K562 (cell line): ENCODE data around the gene PTPRO. TPM values are rescaled to one million over a fixed set of nuclear protein-coding genes. Genes with fewer than 3 reads are reported as not detected.

Experiments used
- ATAC-seq: fragments of 200-7000 bp; cut with Tn5 transposase; 3 replicates; pipeline ENCODE4 v1.9.1; 2020; ENCODE audit warnings: moderate library complexity
- BruUV-seq: library from RNA; stranded (reverse); fragments of 400-500 nt; replicated peaks from 2 replicates; lab custom pipeline; 2021; lab: Mats Ljungman, UMichigan
- CTCF ChIA-PET: fragments of 300-600 bp; formaldehyde crosslinking; extraction: SDS; loops from one replicate; lab custom pipeline; 2021; ENCODE audit warnings: low intra/inter-chr PET ratio; lab: Yijun Ruan, JAX
- POLR2A ChIA-PET: fragments of 300-600, 350-650 bp; sonication (Branson Sonifier 250); formaldehyde crosslinking; extraction: SDS; loops from one replicate; lab custom pipeline; 2021; ENCODE audit warnings: antibody characterized with exemption, inconsistent platforms; lab: Yijun Ruan, JAX
- DNase-seq, 4 experiments: peaks; one replicate each; pipeline versions ENCODE4 v3.0.0 to v3.0.0-alpha.2; 2011 to 2018; ENCODE audit warnings: low spot score in 3 of 4, mixed read lengths in 3 of 4; ENCODE audit errors: extremely low read depth in 1 of 4
- FAIRE-seq: peaks from 2 replicates; lab custom pipeline; 2011; peaks lifted over from hg19 to GRCh38; lab: Jason Lieb, UNC
- H2AFZ ChIP-seq: 2 replicates; pipeline ENCODE4 v1.6.0; 2011; ENCODE audit warnings: low read depth, low read length, control low read depth, inconsistent platforms
- H3K27ac ChIP-seq: fragments of 200-600 bp; 3 replicates; pipeline ENCODE4 v1.8.0; 2011; ENCODE audit warnings: low read depth, mild to moderate bottlenecking, control low read depth, inconsistent platforms, low read length, moderate library complexity, mixed read lengths; ENCODE audit errors: extremely low read depth
- H3K27me3 ChIP-seq, 2 experiments: fragments of 300-600 bp in 1 of 2; 2 replicates in 1 of 2; 3 replicates in 1 of 2; pipeline versions ENCODE4 v1.6.0 to v1.8.0; 2011; ENCODE audit warnings: inconsistent platforms in 2 of 2, low read length in 2 of 2, mild to moderate bottlenecking in 1 of 2, mixed read lengths in 1 of 2, moderate library complexity in 1 of 2; ENCODE audit not compliant: control insufficient read depth in 2 of 2, insufficient read depth in 2 of 2
- H3K36me3 ChIP-seq: fragments of 300-600 bp; 3 replicates; pipeline ENCODE4 v1.8.0; 2011; ENCODE audit warnings: mild to moderate bottlenecking, low read length, inconsistent platforms; ENCODE audit not compliant: control insufficient read depth, insufficient read depth
- H3K4me1 ChIP-seq, 2 experiments: fragments of 200-600 bp in 1 of 2; replicated peaks in 1 of 2; 2 replicates in 1 of 2; 3 replicates in 1 of 2; pipeline versions ENCODE4 v1.5.1 to v1.8.0; 2011; ENCODE audit warnings: inconsistent platforms in 2 of 2, low read length in 2 of 2, mild to moderate bottlenecking in 1 of 2, mixed read lengths in 1 of 2, moderate library complexity in 1 of 2; ENCODE audit not compliant: control insufficient read depth in 2 of 2, insufficient read depth in 2 of 2
- H3K4me2 ChIP-seq: 2 replicates; pipeline ENCODE4 v1.6.1; 2011; ENCODE audit warnings: low read length, control low read depth, inconsistent platforms, mixed read lengths; ENCODE audit not compliant: insufficient read depth
- H3K4me3 ChIP-seq: fragments of 200-600 bp; sonication (generic), shearing (Covaris generic); 2 replicates; pipeline ENCODE4 v1.5.1; 2016; ENCODE audit warnings: control low read depth, inconsistent platforms
- H3K79me2 ChIP-seq: fragments of 200-600 bp; 3 replicates; pipeline ENCODE4 v1.8.0; 2011; ENCODE audit warnings: low read length, inconsistent platforms; ENCODE audit not compliant: control insufficient read depth, insufficient read depth
- H3K9ac ChIP-seq, 2 experiments: 2 replicates each; pipeline versions ENCODE4 v1.6.0 to v1.6.1; 2011; ENCODE audit warnings: low read depth in 2 of 2, low read length in 2 of 2, control low read depth in 1 of 2, inconsistent platforms in 1 of 2, mild to moderate bottlenecking in 1 of 2, mixed read lengths in 1 of 2; ENCODE audit not compliant: insufficient read depth in 1 of 2
- H3K9me1 ChIP-seq: one replicate; pipeline ENCODE4 v1.6.0; 2011; ENCODE audit warnings: inconsistent platforms, mild to moderate bottlenecking, low read length, moderate library complexity; ENCODE audit not compliant: control insufficient read depth, insufficient read depth
- H3K9me3 ChIP-seq: replicated peaks from 2 replicates; pipeline ENCODE4 v1.5.1; 2011; ENCODE audit warnings: low read depth, low read length, inconsistent platforms; ENCODE audit not compliant: control insufficient read depth, insufficient read depth
- H4K20me1 ChIP-seq: replicated peaks from 2 replicates; pipeline ENCODE4 v1.6.1; 2011; ENCODE audit warnings: low read length, inconsistent platforms, mixed read lengths; ENCODE audit not compliant: control insufficient read depth, insufficient read depth
- CEBPG ChIP-seq, 3 experiments: fragments of 200-800 bp in 1 of 3; sonication (Bioruptor generic) in 1 of 3; sonication (generic) in 1 of 3; formaldehyde crosslinking in 1 of 3; IDR thresholded peaks in 2 of 3; conservative IDR thresholded peaks in 1 of 3; 2 replicates each; pipeline versions ENCODE4 v1.6.1 to v1.8.0; 2016 to 2022; ENCODE audit warnings: missing compliant biosample characterization in 2 of 3, missing genetic modification characterization in 2 of 3, mild to moderate bottlenecking in 1 of 3, missing genetic modification reagents in 1 of 3
- PPARD ChIP-seq: fragments of 250-450 bp; sonication (Bioruptor Pico); IDR thresholded peaks from 2 replicates; pipeline ENCODE4 v1.8.0; 2022; ENCODE audit warnings: inconsistent platforms, mild to moderate bottlenecking, moderate library complexity
- WGBS: fragments of 100-300 bp; shearing (Covaris generic); methylation state at CpG from one replicate; pipeline ENCODE4 v1.1.6; 2016; ENCODE audit warnings: low coverage, mixed read lengths; ENCODE audit not compliant: insufficient coverage; ENCODE audit errors: missing lambda C conversion rate; 5-methylcytosine and 5-hydroxymethylcytosine counted together
- in situ Hi-C: fragments of 300-500 bp; cut with MboI; formaldehyde crosslinking; loops from 4 replicates; pipeline ENCODE4 v1.15.0; 2018; ENCODE audit warnings: inconsistent platforms, mixed read lengths
- intact Hi-C: fragments of 100-400 bp; cut with micrococcal nuclease; formaldehyde crosslinking; loops from 2 replicates; pipeline ENCODE4 v1.14.2; 2022
- polyA plus RNA-seq, 8 experiments: library from polyadenylated mRNA; depleted of rRNA in 4 of 8; stranded (reverse) in 5 of 8; unstranded in 3 of 8; fragments of >200 nt; fragmentation: Nextera tagmentation in 2 of 8; fragmentation: Illumina TruSeq in 1 of 8; extraction: Ambion mirVana in 2 of 8; extraction: Trizol in 1 of 8; gene quantifications; 2 replicates each; pipeline versions ENCODE4 v1.2.1 to v1.2.3, GENCODE V29; 2011 to 2014; ENCODE audit warnings: inconsistent platforms in 1 of 8, missing spikeins in 1 of 8
- total RNA-seq, 7 experiments: library from RNA; depleted of rRNA in 6 of 7; stranded (reverse); fragments of >200 nt in 6 of 7; fragmentation: Illumina TruSeq in 2 of 7; extraction: Trizol in 2 of 7; gene quantifications; 2 replicates each; pipeline versions ENCODE4 v1.2.1 to v1.2.3, GENCODE V29; 2011 to 2021; ENCODE audit warnings: low replicate concordance in 1 of 7
- TF ChIP-seq, protein P1 (sequence below): fragments of 250-450 bp; sonication (Bioruptor Pico); IDR thresholded peaks from 2 replicates; pipeline ENCODE4 v1.5.0; 2021

PTPRO gene
- total and polyA plus RNA-seq, 9 of the 15 experiments (the other 6 are each of a cell fraction or from before 2014, with no cell fraction given), result 0.22 TPM; not detected in 8

DNA sequence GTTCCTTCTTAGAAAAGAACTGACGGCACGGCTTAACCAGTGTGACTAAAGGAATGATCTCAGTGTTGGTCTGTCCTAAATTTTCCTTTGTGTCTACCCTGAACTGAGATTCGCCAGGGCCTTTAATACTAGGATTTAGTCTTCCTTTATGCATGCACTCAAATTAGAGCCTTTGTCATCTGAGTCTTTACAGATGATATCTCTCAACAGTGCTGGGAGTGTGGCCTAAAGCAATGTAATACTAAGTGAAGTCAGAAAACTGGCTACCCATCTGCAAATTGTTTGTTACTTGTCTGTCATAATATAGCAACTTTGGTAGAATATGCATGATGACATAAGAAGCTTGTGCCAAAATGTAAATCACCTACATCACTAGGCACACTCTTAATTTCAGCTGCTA, 95.4 kb downstream of the PTPRO start:
- ATAC-seq (no peak), FAIRE-seq (no peak), DNase-seq (no peak)
- H2AFZ ChIP-seq, result no peak overlapping the region
- no peak overlapping the region for H3K4me2 ChIP-seq
- WGBS, result 0% methylated on average over 3 of the region's 3 CpGs
- H3K9me1 ChIP-seq, result no peaks in the 10 kb centered on the region
- H3K4me1 ChIP-seq, result no peaks in the 10 kb centered on the region
- ChIA-PET POLR2A (no interaction called here), CTCF (no interaction called here)
- no TSS peak for BruUV-seq
- intact Hi-C loops, result no loop called here
- H4K20me1 ChIP-seq, result no peaks in the 10 kb centered on the region
- no peak overlapping the region for H3K9ac ChIP-seq
- no peaks in the 10 kb centered on the region for H3K9me3 ChIP-seq
- H3K79me2 ChIP-seq, result no peaks in the 10 kb centered on the region
- TF ChIP-seq PPARD (CRISPR knock-in tag), result no peak
- no peaks in the 10 kb centered on the region for H3K27me3 ChIP-seq
- no peaks in the 10 kb centered on the region for H3K36me3 ChIP-seq
- H3K4me3 ChIP-seq, result no peak overlapping the region
- in situ Hi-C loops, result no loop called here
- H3K27ac ChIP-seq, result no peak overlapping the region

DNA sequence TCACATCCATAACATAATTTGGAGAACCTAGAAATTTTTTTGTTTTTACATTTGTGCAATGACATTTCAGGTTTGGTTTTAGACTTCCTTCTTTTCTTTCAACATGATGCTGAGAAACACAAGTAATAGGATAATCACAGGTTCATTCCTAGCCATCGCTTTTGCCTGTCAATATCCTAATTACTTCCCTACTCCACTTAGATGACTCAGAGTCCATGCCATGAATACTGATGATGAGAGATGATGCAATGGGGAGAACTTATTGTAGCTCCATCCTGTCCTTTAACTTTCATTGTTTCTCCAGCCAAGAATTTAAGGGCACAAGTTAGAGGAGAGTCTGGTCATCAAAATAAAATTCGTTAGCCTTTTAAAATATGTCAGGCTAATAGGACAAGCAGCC, 101.3 kb downstream of the PTPRO start:
- ChIA-PET CTCF (no interaction called here), POLR2A (no interaction called here)
- in situ Hi-C loops, result no loop called here
- no TSS peak for BruUV-seq
- Histone ChIP-seq H3K36me3 (no peaks in the 10 kb centered on the region), H3K4me3 (no peak overlapping the region), H3K27me3 (no peaks in the 10 kb centered on the region), H4K20me1 (no peaks in the 10 kb centered on the region), H3K79me2 (no peaks in the 10 kb centered on the region), H3K27ac (no peak overlapping the region), H3K9ac (no peak overlapping the region), H3K9me1 (no peaks in the 10 kb centered on the region), H3K4me1 (no peaks in the 10 kb centered on the region), H2AFZ (no peak overlapping the region), H3K4me2 (no peak overlapping the region), H3K9me3 (no peaks in the 10 kb centered on the region)
- ATAC-seq, result no peak
- TF ChIP-seq, protein P1, sequence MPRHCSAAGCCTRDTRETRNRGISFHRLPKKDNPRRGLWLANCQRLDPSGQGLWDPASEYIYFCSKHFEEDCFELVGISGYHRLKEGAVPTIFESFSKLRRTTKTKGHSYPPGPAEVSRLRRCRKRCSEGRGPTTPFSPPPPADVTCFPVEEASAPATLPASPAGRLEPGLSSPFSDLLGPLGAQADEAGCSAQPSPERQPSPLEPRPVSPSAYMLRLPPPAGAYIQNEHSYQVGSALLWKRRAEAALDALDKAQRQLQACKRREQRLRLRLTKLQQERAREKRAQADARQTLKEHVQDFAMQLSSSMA, result no peak
- TF ChIP-seq CEBPG (CRISPR knock-in tag; IDR thresholded peaks at IDR 0.05) (no peak), CEBPG (tag; conservative IDR thresholded peaks at IDR 0.05 in 1 of 2, IDR thresholded peaks at IDR 0.05 in 1 of 2) (peak; percentile 21 to 65; a peak in 3 of 4 replicates)
- no peak for FAIRE-seq
- DNase-seq, result no peak
- 0% methylated on average over 2 of the region's 2 CpGs for WGBS
- intact Hi-C loops, result no loop called here
